A673 (cell line): ENCODE results near the gene POLD2. TPM values are rescaled to one million over a fixed set of nuclear protein-coding genes. Genes with fewer than 3 reads are reported as not detected.

Experiments
- BruUV-seq: library from RNA; stranded (reverse); fragments of 400-500 nt; replicated peaks from 2 replicates; lab custom pipeline; 2021; lab: Mats Ljungman, UMichigan
- CTCF ChIA-PET: fragments of 300-600 bp; sonication (Branson Sonifier 250); formaldehyde crosslinking; loops from one replicate; lab custom pipeline; 2022; ENCODE audit warnings: antibody characterized with exemption; lab: Charles Lee
- POLR2A ChIA-PET: fragments of 300-600 bp; sonication (Branson Sonifier 250); formaldehyde crosslinking; loops from one replicate; lab custom pipeline; 2022; ENCODE audit warnings: antibody characterized with exemption; ENCODE audit not compliant: low non-redundant PET; lab: Charles Lee
- DNase-seq: peaks from one replicate; pipeline ENCODE4 v3.0.0-alpha.2; 2015; ENCODE audit warnings: low spot score
- H3K27ac ChIP-seq: fragments of 200-600 bp; sonication (generic); 2 replicates; pipeline ENCODE4 v1.5.1; 2016; ENCODE audit warnings: mixed run types, low read depth, mild to moderate bottlenecking, mixed read lengths, antibody characterized with exemption, low read length; ENCODE audit not compliant: poor library complexity, severe bottlenecking
- H3K27me3 ChIP-seq: fragments of 200-600 bp; sonication (generic); replicated peaks from 2 replicates; pipeline ENCODE4 v1.6.1; 2017; ENCODE audit warnings: mixed run types, low read depth, mild to moderate bottlenecking, mixed read lengths, antibody characterized with exemption, low read length; ENCODE audit not compliant: insufficient read depth, poor library complexity
- H3K36me3 ChIP-seq: fragments of 200-600 bp; sonication (generic); 2 replicates; pipeline ENCODE4 v1.6.1; 2016; ENCODE audit warnings: mixed run types, mild to moderate bottlenecking, mixed read lengths, antibody characterized with exemption, low read length; ENCODE audit not compliant: insufficient read depth, poor library complexity, severe bottlenecking
- H3K4me1 ChIP-seq: fragments of 200-600 bp; sonication (generic); 2 replicates; pipeline ENCODE4 v1.6.1; 2017; ENCODE audit warnings: mixed run types, mild to moderate bottlenecking, mixed read lengths, antibody characterized with exemption, low read length; ENCODE audit not compliant: insufficient read depth, poor library complexity, severe bottlenecking
- H3K4me3 ChIP-seq: fragments of 200-600 bp; sonication (generic); 2 replicates; pipeline ENCODE4 v1.5.1; 2016; ENCODE audit warnings: low read depth, mixed run types, mild to moderate bottlenecking, mixed read lengths, low read length; ENCODE audit not compliant: poor library complexity, severe bottlenecking
- H3K9me3 ChIP-seq: fragments of 200-600 bp; sonication (generic); 2 replicates; pipeline ENCODE4 v1.6.1; 2016; ENCODE audit warnings: mixed run types, low read depth, mild to moderate bottlenecking, mixed read lengths, antibody characterized with exemption, low read length; ENCODE audit not compliant: poor library complexity, severe bottlenecking
- CTCF ChIP-seq: fragments of 300-800, 200-600 bp; sonication (generic); conservative IDR thresholded peaks from 2 replicates; pipeline ENCODE4 v1.5.1; 2017; ENCODE audit warnings: low read depth, mild to moderate bottlenecking, antibody characterized with exemption, low read length, moderate library complexity, mixed read lengths
- EZH2 ChIP-seq: fragments of 200-600 bp; sonication (generic); IDR thresholded peaks from 2 replicates; pipeline ENCODE4 v1.6.1; 2017; ENCODE audit warnings: borderline replicate concordance, low read depth, mild to moderate bottlenecking, mixed read lengths, antibody characterized with exemption, low read length; ENCODE audit not compliant: poor library complexity, severe bottlenecking
- intact Hi-C: fragments of 100-400 bp; cut with micrococcal nuclease; formaldehyde crosslinking; loops from one replicate; pipeline ENCODE4 v1.10.0; 2022; ENCODE audit not compliant: unreplicated experiment
- total RNA-seq: library from RNA; stranded (reverse); gene quantifications from 2 replicates; pipeline ENCODE4 v1.2.3, GENCODE V29; 2021

POLD2 gene
- total RNA-seq, 1 experiment from 2014 or later, result 252 TPM

GRCh38 chr7:44111761-44112160 is 11.6 kb downstream of the POLD2 start:
- intact Hi-C loops, result no loop called here
- Histone ChIP-seq H3K9me3 (no peaks in the 10 kb centered on the region), H3K36me3 (peaks cover 24% of the 10 kb centered on the region), H3K4me3 (no peak overlapping the region), H3K27ac (no peak overlapping the region), H3K27me3 (no peaks in the 10 kb centered on the region), H3K4me1 (no peaks in the 10 kb centered on the region)
- ChIA-PET CTCF (no interaction called here), POLR2A (no interaction called here)
- no peak for DNase-seq
- no TSS peak for BruUV-seq
- TF ChIP-seq CTCF (no peak), EZH2 (no peak)

- peaks cover 19% of the 10 kb centered on the region for H3K36me3 ChIP-seq
- no peak overlapping the region for H3K27ac ChIP-seq
- intact Hi-C loops, result no loop called here
- ChIA-PET CTCF (no interaction called here), POLR2A (no interaction called here)
- no peak overlapping the region for H3K4me3 ChIP-seq
- H3K27me3 ChIP-seq, result no peaks in the 10 kb centered on the region
- H3K9me3 ChIP-seq, result no peaks in the 10 kb centered on the region
- H3K4me1 ChIP-seq, result no peaks in the 10 kb centered on the region
- no peak for TF ChIP-seq EZH2
- no peak for TF ChIP-seq CTCF
- BruUV-seq, result no TSS peak
- DNase-seq, result no peak
Measured at GRCh38 chr7:44110719-44111635, 12.4 kb downstream of the POLD2 start.

GRCh38 chr7:44109991-44110390 is 13.4 kb downstream of the POLD2 start:
- H3K27me3 ChIP-seq, result no peaks in the 10 kb centered on the region
- POLR2A ChIA-PET, result no interaction called here
- H3K4me3 ChIP-seq, result no peak overlapping the region
- DNase-seq, result no peak
- no peaks in the 10 kb centered on the region for H3K9me3 ChIP-seq
- TF ChIP-seq EZH2, result no peak
- CTCF ChIA-PET, result no interaction called here
- intact Hi-C loops, result no loop called here
- no TSS peak for BruUV-seq
- H3K27ac ChIP-seq, result no peak overlapping the region
- H3K4me1 ChIP-seq, result peaks cover 4% of the 10 kb centered on the region
- H3K36me3 ChIP-seq, result peaks cover 9% of the 10 kb centered on the region
